Mammary epithelial cell (primary cell): ENCODE measurements around the gene FAM47E.

Experiments used
- EZH2 ChIP-seq: IDR thresholded peaks from 2 replicates; pipeline ENCODE4 v1.6.1; 2012; ENCODE audit warnings: low read length, inconsistent platforms, borderline replicate concordance
- TF ChIP-seq, protein P1 (sequence below), 2 donors: IDR thresholded peaks in 1 of 2; conservative IDR thresholded peaks in 1 of 2; 2 replicates each; pipeline ENCODE4 v1.5.1; 2011 to 2012; ENCODE audit warnings: inconsistent platforms in 2 of 2, low read length in 2 of 2, mild to moderate bottlenecking in 2 of 2, control low read depth in 1 of 2, low read depth in 1 of 2; ENCODE audit not compliant: insufficient read depth in 1 of 2; ENCODE audit errors: extremely low read depth in 1 of 2

DNA sequence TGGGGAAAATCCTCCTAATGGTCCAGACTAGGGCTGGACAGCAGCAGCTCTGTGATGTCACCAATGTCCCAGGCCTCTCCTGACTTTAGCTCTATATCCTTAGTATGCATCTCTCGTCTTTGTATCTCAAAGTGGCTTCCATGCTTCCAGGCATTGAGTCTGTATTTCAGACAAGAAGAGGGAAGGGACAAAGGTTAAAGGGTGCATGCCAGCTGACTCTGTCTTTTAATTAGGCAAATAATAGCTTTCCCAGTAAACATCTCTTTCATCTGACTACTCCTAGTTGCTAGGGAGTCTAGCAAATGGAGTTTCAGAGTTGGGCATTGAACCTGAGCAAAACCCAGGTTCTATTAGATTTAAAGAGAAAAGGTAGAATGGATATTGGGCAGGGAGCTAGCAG, 5.4 kb downstream of the FAM47E start:
- TF ChIP-seq, protein P1, sequence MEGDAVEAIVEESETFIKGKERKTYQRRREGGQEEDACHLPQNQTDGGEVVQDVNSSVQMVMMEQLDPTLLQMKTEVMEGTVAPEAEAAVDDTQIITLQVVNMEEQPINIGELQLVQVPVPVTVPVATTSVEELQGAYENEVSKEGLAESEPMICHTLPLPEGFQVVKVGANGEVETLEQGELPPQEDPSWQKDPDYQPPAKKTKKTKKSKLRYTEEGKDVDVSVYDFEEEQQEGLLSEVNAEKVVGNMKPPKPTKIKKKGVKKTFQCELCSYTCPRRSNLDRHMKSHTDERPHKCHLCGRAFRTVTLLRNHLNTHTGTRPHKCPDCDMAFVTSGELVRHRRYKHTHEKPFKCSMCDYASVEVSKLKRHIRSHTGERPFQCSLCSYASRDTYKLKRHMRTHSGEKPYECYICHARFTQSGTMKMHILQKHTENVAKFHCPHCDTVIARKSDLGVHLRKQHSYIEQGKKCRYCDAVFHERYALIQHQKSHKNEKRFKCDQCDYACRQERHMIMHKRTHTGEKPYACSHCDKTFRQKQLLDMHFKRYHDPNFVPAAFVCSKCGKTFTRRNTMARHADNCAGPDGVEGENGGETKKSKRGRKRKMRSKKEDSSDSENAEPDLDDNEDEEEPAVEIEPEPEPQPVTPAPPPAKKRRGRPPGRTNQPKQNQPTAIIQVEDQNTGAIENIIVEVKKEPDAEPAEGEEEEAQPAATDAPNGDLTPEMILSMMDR (conservative IDR thresholded peaks at IDR 0.05 in 1 of 2, IDR thresholded peaks at IDR 0.05 in 1 of 2; ENCODE audit: extremely low read depth in 1 of 2, insufficient read depth in 1 of 2, low read depth in 1 of 2, low read length in 2 of 2), result no peak
- TF ChIP-seq EZH2, result no peak
